A673 (cell line): ENCODE results near the gene SRRM3.

Experiments used
- EZH2 ChIP-seq: fragments of 200-600 bp; sonication (generic); IDR thresholded peaks from 2 replicates; pipeline ENCODE4 v1.6.1; 2017; ENCODE audit warnings: borderline replicate concordance, low read depth, mild to moderate bottlenecking, mixed read lengths, antibody characterized with exemption, low read length; ENCODE audit not compliant: poor library complexity, severe bottlenecking
- TF ChIP-seq, protein P1 (sequence below): fragments of 300-800, 200-600 bp; sonication (generic); conservative IDR thresholded peaks from 2 replicates; pipeline ENCODE4 v1.5.1; 2017; ENCODE audit warnings: low read depth, mild to moderate bottlenecking, antibody characterized with exemption, low read length, moderate library complexity, mixed read lengths

DNA sequence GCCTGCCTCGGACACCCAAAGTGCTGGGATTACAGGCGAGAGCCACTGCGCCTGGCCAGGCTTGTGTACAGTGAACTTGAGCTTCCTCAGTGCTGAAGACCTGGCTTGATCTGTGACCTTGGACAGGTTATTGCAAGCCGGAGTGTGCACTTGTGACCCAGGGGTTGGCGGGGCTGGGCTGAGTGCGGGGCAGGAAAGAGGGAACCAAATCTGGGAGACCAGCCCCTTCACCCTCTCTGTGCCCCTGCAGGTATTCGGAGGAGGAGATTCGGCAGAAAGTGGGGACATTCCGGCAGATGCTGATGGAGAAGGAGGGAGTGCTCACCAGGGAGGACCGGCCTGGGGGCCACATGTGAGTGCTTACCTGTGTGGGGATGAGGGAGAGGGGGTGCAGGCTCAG is 46.2 kb downstream of the SRRM3 start:
- TF ChIP-seq, protein P1, sequence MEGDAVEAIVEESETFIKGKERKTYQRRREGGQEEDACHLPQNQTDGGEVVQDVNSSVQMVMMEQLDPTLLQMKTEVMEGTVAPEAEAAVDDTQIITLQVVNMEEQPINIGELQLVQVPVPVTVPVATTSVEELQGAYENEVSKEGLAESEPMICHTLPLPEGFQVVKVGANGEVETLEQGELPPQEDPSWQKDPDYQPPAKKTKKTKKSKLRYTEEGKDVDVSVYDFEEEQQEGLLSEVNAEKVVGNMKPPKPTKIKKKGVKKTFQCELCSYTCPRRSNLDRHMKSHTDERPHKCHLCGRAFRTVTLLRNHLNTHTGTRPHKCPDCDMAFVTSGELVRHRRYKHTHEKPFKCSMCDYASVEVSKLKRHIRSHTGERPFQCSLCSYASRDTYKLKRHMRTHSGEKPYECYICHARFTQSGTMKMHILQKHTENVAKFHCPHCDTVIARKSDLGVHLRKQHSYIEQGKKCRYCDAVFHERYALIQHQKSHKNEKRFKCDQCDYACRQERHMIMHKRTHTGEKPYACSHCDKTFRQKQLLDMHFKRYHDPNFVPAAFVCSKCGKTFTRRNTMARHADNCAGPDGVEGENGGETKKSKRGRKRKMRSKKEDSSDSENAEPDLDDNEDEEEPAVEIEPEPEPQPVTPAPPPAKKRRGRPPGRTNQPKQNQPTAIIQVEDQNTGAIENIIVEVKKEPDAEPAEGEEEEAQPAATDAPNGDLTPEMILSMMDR = no peak
- no peak for TF ChIP-seq EZH2
